HL-60 (cell line): ENCODE results near the gene THOC6.

Experiments
- DNase-seq, 2 experiments: peaks; one replicate each; pipeline ENCODE4 v3.0.0-alpha.2; 2010 to 2020; ENCODE audit warnings: low read depth in 1 of 2, low spot score in 1 of 2
- H3K27ac ChIP-seq: fragments of 250-450 bp; sonication (Bioruptor Pico); replicated peaks from 2 replicates; pipeline ENCODE4 v1.5.1; 2020; ENCODE audit warnings: mild to moderate bottlenecking, moderate library complexity
- H3K27me3 ChIP-seq: fragments of 250-450 bp; sonication (Bioruptor Pico); 2 replicates; pipeline ENCODE4 v1.5.1; 2021; ENCODE audit warnings: mild to moderate bottlenecking, moderate library complexity; ENCODE audit not compliant: insufficient read depth, poor library complexity, severe bottlenecking
- H3K4me3 ChIP-seq: replicated peaks from 2 replicates; pipeline ENCODE4 v1.5.1; 2011; ENCODE audit warnings: mild to moderate bottlenecking, control low read depth, low read length; ENCODE audit not compliant: insufficient read depth
- GABPA ChIP-seq: IDR thresholded peaks from 2 replicates; pipeline ENCODE4 v1.6.1; 2012; ENCODE audit warnings: low read depth
- POLR2AphosphoS5 ChIP-seq: IDR thresholded peaks from 2 replicates; pipeline ENCODE4 v1.6.1; 2012; ENCODE audit warnings: low read depth
- SPI1 ChIP-seq: IDR thresholded peaks from 2 replicates; pipeline ENCODE4 v1.6.1; 2012; ENCODE audit warnings: low read depth, mild to moderate bottlenecking, borderline replicate concordance
- TF ChIP-seq, protein P1 (sequence below): IDR thresholded peaks from 2 replicates; pipeline ENCODE4 v1.6.1; 2012; ENCODE audit warnings: low read depth; ENCODE audit not compliant: insufficient replicate concordance
- TF ChIP-seq, protein P2 (sequence below): IDR thresholded peaks from one replicate; pipeline ENCODE4 v1.5.1; 2011; ENCODE audit warnings: low read length, control low read depth, inconsistent platforms; ENCODE audit not compliant: insufficient read depth

The THOC6 gene

DNA sequence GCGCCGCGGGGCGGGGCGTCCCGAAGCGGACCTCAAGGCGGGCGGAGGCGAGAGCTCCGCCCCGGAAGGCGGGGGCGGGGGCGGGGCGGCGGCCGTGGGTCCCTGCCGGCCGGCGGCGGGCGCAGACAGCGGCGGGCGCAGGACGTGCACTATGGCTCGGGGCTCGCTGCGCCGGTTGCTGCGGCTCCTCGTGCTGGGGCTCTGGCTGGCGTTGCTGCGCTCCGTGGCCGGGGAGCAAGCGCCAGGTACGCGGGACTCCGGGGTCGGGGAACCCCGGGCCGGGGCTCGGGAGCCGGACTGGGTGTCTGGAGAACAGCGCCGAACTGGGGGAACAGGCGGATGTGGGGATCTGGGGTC is 3.6 kb upstream of the THOC6 start, which contains the start of gene TNFRSF12A:
Gene TNFRSF12A, plus strand, starts transcription at position 122 of the 357 bp plus-strand sequence. Its CDS starts 30 bp downstream, at position 152.
- Histone ChIP-seq H3K4me3 (peak within 1 kb of the TSS; percentile 70), H3K27ac (peak within 1 kb of the TSS; percentile 72), H3K27me3 (no peaks in the 10 kb centered on the region)
- TF ChIP-seq, protein P1, sequence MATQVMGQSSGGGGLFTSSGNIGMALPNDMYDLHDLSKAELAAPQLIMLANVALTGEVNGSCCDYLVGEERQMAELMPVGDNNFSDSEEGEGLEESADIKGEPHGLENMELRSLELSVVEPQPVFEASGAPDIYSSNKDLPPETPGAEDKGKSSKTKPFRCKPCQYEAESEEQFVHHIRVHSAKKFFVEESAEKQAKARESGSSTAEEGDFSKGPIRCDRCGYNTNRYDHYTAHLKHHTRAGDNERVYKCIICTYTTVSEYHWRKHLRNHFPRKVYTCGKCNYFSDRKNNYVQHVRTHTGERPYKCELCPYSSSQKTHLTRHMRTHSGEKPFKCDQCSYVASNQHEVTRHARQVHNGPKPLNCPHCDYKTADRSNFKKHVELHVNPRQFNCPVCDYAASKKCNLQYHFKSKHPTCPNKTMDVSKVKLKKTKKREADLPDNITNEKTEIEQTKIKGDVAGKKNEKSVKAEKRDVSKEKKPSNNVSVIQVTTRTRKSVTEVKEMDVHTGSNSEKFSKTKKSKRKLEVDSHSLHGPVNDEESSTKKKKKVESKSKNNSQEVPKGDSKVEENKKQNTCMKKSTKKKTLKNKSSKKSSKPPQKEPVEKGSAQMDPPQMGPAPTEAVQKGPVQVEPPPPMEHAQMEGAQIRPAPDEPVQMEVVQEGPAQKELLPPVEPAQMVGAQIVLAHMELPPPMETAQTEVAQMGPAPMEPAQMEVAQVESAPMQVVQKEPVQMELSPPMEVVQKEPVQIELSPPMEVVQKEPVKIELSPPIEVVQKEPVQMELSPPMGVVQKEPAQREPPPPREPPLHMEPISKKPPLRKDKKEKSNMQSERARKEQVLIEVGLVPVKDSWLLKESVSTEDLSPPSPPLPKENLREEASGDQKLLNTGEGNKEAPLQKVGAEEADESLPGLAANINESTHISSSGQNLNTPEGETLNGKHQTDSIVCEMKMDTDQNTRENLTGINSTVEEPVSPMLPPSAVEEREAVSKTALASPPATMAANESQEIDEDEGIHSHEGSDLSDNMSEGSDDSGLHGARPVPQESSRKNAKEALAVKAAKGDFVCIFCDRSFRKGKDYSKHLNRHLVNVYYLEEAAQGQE = no peak
- TF ChIP-seq, protein P2, sequence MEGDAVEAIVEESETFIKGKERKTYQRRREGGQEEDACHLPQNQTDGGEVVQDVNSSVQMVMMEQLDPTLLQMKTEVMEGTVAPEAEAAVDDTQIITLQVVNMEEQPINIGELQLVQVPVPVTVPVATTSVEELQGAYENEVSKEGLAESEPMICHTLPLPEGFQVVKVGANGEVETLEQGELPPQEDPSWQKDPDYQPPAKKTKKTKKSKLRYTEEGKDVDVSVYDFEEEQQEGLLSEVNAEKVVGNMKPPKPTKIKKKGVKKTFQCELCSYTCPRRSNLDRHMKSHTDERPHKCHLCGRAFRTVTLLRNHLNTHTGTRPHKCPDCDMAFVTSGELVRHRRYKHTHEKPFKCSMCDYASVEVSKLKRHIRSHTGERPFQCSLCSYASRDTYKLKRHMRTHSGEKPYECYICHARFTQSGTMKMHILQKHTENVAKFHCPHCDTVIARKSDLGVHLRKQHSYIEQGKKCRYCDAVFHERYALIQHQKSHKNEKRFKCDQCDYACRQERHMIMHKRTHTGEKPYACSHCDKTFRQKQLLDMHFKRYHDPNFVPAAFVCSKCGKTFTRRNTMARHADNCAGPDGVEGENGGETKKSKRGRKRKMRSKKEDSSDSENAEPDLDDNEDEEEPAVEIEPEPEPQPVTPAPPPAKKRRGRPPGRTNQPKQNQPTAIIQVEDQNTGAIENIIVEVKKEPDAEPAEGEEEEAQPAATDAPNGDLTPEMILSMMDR = no peak
- TF ChIP-seq GABPA (no peak), POLR2AphosphoS5 (peak; percentile 66; the same call in 1 of the 2 replicates), SPI1 (no peak)
- DNase-seq = peak in 1 of 2 experiments; percentile 70

DNA sequence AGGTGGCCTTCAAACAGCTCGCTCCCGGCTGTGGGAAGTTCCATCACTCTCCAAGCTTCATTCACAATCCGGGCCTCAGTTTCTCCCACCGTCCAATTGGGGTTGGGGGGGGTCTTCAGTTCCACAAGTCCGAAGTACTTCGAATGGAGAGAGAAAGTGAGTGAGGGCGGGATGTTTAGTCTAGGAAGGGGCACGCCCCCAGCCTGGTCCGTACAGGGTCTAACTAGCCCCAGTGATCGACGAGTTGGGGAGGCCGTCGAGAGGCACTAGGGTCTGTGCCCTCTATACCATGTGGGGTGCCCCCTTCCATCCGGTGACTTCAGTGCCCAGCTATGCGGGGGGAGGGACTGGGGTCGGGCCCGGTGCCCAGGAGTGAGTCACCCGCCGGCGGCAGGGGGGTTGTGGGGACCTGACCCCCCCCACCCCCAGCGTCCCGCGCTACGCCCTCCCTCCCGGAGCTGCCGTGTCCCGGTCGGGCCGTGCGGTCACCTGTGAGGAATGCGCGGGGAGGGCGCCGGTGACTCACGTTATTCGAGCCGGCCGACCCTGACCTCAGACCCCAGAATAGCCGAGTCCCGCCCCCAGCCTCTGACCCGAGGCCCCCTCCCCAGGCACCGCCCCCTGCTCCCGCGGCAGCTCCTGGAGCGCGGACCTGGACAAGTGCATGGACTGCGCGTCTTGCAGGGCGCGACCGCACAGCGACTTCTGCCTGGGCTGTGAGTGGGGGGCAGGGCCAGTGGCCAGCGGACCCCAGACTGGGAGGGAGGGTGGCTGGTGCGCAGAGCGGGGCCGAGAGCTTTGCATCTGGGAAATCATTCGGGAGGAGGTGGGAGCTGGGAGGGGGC is 3.0 kb upstream of the THOC6 start:
- DNase-seq = peak in 1 of 2 experiments; percentile 15
- no peaks in the 10 kb centered on the region for H3K27me3 ChIP-seq
- peak overlapping the region; percentile 70 for H3K4me3 ChIP-seq
- TF ChIP-seq SPI1 = no peak
- no peak for TF ChIP-seq POLR2AphosphoS5
- TF ChIP-seq, protein P2 = no peak
- peak overlapping the region; percentile 72 for H3K27ac ChIP-seq

DNA sequence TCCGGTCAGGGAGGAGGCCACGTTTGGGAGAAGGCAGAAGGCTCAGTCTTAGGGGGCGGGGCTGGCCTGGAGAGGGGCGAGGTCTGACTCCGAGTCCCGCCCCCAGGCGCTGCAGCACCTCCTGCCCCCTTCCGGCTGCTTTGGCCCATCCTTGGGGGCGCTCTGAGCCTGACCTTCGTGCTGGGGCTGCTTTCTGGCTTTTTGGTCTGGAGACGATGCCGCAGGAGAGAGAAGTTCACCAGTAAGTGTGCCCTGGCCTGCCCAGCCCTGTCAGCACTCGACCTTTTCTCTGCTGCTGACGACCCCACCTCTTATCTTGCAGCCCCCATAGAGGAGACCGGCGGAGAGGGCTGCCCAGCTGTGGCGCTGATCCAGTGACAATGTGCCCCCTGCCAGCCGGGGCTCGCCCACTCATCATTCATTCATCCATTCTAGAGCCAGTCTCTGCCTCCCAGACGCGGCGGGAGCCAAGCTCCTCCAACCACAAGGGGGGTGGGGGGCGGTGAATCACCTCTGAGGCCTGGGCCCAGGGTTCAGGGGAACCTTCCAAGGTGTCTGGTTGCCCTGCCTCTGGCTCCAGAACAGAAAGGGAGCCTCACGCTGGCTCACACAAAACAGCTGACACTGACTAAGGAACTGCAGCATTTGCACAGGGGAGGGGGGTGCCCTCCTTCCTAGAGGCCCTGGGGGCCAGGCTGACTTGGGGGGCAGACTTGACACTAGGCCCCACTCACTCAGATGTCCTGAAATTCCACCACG is 2.2 kb upstream of the THOC6 start:
- Histone ChIP-seq H3K27ac (peak overlapping the region; percentile 72), H3K4me3 (peak overlapping the region; percentile 70), H3K27me3 (no peaks in the 10 kb centered on the region)
- DNase-seq = peak; percentile 71 to 78
- TF ChIP-seq POLR2AphosphoS5 = no peak
- TF ChIP-seq, protein P2 = peak; percentile 11

DNA sequence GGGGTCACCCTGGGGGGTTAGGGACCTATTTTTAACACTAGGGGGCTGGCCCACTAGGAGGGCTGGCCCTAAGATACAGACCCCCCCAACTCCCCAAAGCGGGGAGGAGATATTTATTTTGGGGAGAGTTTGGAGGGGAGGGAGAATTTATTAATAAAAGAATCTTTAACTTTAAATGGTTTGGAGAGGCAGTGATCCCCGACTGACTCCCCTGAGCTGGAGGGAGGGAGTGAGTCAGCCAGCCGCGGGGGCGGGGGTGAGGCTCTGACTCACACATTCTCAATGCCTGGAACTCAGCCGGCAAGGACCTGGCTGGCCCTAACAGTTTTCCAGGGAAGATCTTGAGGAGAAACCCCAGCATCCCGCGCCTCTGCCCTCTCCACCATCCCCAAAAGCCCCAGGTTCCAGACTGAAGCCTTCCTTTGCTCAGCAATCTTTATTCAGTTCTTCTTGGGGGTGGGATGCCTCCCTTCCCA is 1.6 kb upstream of the THOC6 start:
- peak overlapping the region; percentile 70 for H3K4me3 ChIP-seq
- peak in 1 of 2 experiments; percentile 74 for DNase-seq
- no peaks in the 10 kb centered on the region for H3K27me3 ChIP-seq
- TF ChIP-seq, protein P1 = no peak
- TF ChIP-seq, protein P2 = no peak
- no peak for TF ChIP-seq GABPA
- TF ChIP-seq SPI1 = no peak
- no peak for TF ChIP-seq POLR2AphosphoS5
- peak overlapping the region; percentile 28; the same call in 1 of the 2 replicates for H3K27ac ChIP-seq
